Progenitor cell of endocrine pancreas (in vitro differentiated cells): ENCODE measurements around the gene SIPA1. TPM values are rescaled to one million over a fixed set of nuclear protein-coding genes. Genes with fewer than 3 reads are reported as not detected.
A peak's percentile ranks its signal among the peaks of the same experiment; 100 is the strongest.

Experiments
- DNase-seq: peaks from one replicate; pipeline ENCODE4 v3.0.0; 2021; ENCODE audit warnings: low spot score; ENCODE audit not compliant: unreplicated experiment
- H3K27ac Mint-ChIP-seq: 2 replicates; pipeline ENCODE4 v1.8.0; 2021; ENCODE audit warnings: mild to moderate bottlenecking, moderate library complexity, mixed read lengths
- H3K27me3 Mint-ChIP-seq: 2 replicates; pipeline ENCODE4 v1.8.0; 2021; ENCODE audit warnings: mixed read lengths
- H3K36me3 Mint-ChIP-seq: 2 replicates; pipeline ENCODE4 v1.8.0; 2022; ENCODE audit warnings: mixed read lengths; ENCODE audit not compliant: insufficient read depth
- H3K4me1 Mint-ChIP-seq: 2 replicates; pipeline ENCODE4 v1.8.0; 2021; ENCODE audit warnings: low read depth, mixed read lengths
- H3K4me3 Mint-ChIP-seq: 2 replicates; pipeline ENCODE4 v1.8.0; 2021; ENCODE audit warnings: low read depth, mild to moderate bottlenecking, moderate library complexity, mixed read lengths
- H3K9me3 Mint-ChIP-seq: 2 replicates; pipeline ENCODE4 v1.8.0; 2021; ENCODE audit warnings: low read depth, mixed read lengths
- total RNA-seq: library from RNA; stranded (reverse); gene quantifications from 2 replicates; pipeline ENCODE4 v1.2.1, GENCODE V29; 2021
- TF ChIP-seq, protein P1 (sequence below): fragments of 200-600 bp; sonication (generic); IDR thresholded peaks from one replicate; pipeline ENCODE4 v1.5.0; 2021; ENCODE audit warnings: antibody characterized with exemption, mild to moderate bottlenecking; ENCODE audit not compliant: unreplicated experiment

SIPA1 gene
- total RNA-seq, 1 donor from 2014 or later: 19.5 TPM

DNA sequence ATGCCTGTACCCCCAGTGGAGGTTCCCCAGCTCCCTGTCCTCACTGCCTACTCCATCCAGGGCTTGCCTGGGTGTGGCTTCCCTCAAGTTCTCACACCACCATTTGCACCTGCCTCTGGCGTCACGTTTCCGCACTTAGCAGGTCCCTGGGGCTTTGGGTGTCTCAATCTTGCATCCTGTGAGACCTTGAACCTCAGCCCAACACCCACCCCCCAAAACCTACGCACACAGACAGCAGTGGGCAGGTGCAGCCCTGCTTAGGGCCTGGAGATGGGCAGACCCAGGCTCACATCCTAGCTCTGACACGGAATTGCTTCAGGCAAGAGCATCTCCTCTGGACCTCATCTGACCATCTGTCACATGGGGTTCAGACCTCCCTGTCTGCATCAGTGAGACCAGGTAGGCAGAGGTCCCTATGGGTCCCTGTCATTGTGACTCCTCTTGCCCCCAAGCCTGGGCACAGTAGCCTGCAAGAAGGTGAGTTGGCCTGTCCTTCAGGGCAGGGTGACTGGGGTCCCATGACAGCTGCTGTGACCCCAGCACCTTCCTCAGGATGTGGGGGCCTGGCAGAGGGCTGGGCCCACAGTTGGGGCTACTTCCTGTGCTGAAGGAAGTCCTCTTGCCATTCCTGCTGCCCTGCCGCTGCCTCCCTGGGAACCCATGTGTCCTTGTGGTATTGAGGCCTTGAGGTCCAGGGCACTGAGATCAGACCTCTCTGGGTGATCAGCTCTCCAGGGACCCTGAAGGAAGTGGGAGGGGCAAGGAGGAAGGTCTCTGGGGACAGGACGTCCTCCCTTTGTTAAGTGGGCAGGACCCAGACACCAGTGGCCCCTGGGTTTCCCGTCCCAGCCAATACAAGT lies 2.0 kb downstream of the SIPA1 start:
- H3K4me1 Mint-ChIP-seq: peaks cover 6% of the 10 kb centered on the region
- TF ChIP-seq, protein P1, sequence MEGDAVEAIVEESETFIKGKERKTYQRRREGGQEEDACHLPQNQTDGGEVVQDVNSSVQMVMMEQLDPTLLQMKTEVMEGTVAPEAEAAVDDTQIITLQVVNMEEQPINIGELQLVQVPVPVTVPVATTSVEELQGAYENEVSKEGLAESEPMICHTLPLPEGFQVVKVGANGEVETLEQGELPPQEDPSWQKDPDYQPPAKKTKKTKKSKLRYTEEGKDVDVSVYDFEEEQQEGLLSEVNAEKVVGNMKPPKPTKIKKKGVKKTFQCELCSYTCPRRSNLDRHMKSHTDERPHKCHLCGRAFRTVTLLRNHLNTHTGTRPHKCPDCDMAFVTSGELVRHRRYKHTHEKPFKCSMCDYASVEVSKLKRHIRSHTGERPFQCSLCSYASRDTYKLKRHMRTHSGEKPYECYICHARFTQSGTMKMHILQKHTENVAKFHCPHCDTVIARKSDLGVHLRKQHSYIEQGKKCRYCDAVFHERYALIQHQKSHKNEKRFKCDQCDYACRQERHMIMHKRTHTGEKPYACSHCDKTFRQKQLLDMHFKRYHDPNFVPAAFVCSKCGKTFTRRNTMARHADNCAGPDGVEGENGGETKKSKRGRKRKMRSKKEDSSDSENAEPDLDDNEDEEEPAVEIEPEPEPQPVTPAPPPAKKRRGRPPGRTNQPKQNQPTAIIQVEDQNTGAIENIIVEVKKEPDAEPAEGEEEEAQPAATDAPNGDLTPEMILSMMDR: no peak
- H3K36me3 Mint-ChIP-seq: peaks cover 3% of the 10 kb centered on the region
- no peak for DNase-seq
- no peak overlapping the region for H3K27ac Mint-ChIP-seq
- no peaks in the 10 kb centered on the region for H3K9me3 Mint-ChIP-seq
- no peak overlapping the region for H3K4me3 Mint-ChIP-seq
- peaks cover 19% of the 10 kb centered on the region for H3K27me3 Mint-ChIP-seq

DNA sequence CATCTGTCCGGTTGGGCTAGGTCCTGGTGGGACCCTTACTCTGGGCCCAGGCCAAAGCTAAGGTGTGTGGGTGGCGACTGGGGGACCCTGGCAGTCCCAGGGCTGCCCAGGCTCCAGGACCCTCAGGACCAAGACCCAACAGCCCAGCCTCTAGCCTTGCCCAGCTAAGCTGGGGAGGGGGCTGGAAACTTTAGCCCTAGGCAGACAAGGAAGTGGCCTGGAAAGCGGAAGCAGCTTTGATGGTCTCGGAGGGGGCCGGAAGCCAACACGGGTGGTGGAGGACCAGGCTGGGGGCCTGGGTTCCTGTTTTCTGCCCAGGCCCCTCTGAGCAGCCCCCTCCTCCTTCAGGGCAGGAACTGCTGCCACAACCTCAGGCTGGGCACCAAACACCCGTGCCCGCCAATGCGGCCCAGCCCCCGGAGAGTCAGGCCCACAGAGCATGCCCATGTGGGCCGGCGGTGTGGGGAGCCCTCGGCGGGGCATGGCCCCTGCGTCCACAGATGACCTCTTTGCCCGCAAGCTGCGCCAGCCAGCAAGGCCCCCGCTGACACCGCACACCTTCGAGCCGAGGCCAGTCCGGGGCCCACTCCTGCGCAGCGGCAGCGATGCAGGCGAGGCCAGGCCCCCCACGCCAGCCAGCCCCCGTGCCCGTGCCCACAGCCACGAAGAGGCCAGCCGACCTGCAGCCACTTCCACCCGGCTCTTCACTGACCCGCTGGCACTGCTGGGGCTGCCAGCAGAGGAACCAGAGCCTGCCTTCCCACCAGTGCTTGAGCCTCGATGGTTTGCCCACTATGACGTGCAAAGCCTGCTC lies 2.8 kb downstream of the SIPA1 start:
- H3K4me1 Mint-ChIP-seq: peaks cover 6% of the 10 kb centered on the region
- TF ChIP-seq, protein P1: no peak
- H3K27me3 Mint-ChIP-seq: peaks cover 22% of the 10 kb centered on the region
- no peak overlapping the region for H3K4me3 Mint-ChIP-seq
- DNase-seq: no peak
- no peaks in the 10 kb centered on the region for H3K9me3 Mint-ChIP-seq
- H3K36me3 Mint-ChIP-seq: peaks cover 3% of the 10 kb centered on the region
- no peak overlapping the region for H3K27ac Mint-ChIP-seq

DNA sequence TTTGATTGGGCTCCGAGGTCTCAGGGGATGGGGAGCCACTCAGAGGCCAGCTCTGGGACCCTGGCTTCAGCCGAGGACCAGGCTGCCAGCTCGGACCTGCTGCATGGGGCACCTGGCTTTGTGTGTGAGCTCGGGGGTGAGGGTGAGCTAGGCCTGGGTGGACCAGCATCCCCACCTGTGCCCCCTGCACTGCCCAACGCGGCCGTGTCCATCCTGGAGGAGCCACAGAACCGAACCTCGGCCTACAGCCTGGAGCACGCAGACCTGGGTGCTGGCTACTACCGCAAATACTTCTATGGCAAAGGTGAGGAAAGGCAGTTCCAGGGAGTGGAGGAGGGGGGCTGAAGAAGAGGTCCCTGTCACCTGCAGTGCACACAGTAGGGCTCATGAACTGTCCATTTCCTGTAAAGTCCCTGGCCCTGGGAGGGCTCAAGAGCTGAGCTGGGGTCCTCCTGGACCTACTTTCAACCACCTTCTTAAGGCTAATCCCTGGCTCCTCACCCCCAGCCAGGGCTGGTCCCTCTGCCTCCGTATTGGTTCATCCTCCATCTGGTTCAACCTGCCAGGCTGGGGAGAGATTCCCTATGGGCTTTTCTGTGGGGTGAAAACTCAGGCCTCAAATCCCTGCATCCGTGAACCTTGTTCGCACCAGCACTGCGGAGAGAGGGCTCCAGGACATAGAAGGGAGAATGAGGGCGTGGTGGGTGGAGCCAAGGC lies 3.6 kb downstream of the SIPA1 start:
- DNase-seq: no peak
- H3K9me3 Mint-ChIP-seq: no peaks in the 10 kb centered on the region
- peak overlapping the region; percentile 50 for H3K4me3 Mint-ChIP-seq
- peaks cover 3% of the 10 kb centered on the region for H3K36me3 Mint-ChIP-seq
- H3K4me1 Mint-ChIP-seq: peaks cover 6% of the 10 kb centered on the region
- TF ChIP-seq, protein P1: no peak
- H3K27me3 Mint-ChIP-seq: peaks cover 23% of the 10 kb centered on the region
- H3K27ac Mint-ChIP-seq: no peak overlapping the region

DNA sequence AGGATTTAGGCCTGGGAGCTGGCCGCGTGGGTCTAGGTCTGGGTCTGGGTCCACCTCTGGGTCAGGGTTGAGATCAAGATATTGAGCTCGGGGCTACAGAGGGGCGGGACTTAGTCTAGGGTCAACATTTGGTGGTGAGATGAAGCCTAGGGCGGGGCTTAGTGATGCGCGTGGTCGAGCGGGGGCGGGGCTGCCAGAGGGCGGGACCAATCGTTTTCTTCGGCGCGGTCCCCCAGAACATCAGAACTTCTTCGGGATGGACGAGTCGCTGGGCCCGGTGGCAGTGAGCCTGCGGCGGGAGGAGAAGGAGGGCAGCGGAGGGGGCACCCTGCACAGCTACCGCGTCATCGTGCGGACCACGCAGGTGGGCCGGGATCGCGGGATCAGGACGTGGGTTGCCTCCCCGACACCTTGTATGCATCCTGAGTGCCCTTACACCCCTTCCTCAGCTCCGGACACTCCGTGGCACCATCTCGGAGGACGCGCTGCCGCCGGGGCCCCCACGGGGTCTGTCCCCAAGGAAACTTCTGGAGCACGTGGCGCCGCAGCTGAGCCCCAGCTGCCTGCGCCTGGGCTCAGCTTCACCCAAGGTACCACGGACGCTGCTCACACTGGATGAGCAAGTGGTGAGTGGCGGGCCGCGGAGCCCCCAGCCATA lies 4.2 kb downstream of the SIPA1 start:
- DNase-seq: no peak
- Mint-ChIP-seq H3K27ac (no peak overlapping the region), H3K36me3 (peaks cover 2% of the 10 kb centered on the region), H3K9me3 (no peaks in the 10 kb centered on the region), H3K4me1 (peaks cover 6% of the 10 kb centered on the region), H3K27me3 (peaks cover 23% of the 10 kb centered on the region), H3K4me3 (peak overlapping the region; percentile 50)
- TF ChIP-seq, protein P1: no peak
